SK-N-MC (cell line): ENCODE data around the gene ATF3.

Experiments used
- EZH2 ChIP-seq: fragments of 200-600 bp; sonication (generic); IDR thresholded peaks from one replicate; pipeline ENCODE4 v1.6.1; 2017; ENCODE audit warnings: antibody characterized with exemption
- FOXP2 ChIP-seq: optimal IDR thresholded peaks from 2 replicates; pipeline ENCODE3; 2011; ENCODE audit warnings: mild to moderate bottlenecking, moderate library complexity; ENCODE audit not compliant: insufficient read depth; ENCODE audit errors: extremely low read length, control extremely low read depth

DNA sequence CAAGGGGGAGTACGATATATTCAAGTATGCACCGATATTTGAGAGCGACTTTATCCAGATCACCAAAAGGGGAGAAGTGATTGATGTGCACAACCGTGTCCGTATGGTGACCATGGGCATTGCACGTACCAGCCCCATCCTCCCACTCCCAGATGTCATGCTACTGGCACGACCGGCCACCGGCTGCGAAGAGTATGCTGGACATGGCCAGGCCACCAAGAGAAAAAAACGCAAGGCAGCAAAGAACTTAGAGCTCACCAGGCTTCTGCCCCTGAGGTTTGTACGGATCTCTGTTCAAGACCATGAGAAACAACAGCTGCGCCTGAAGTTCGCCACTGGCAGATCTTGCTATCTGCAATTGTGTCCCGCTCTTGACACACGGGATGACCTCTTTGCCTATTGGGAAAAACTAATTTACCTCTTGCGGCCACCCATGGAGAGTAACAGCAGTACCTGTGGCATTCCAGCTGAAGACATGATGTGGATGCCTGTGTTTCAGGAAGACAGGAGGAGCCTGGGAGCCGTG is 16.5 kb downstream of the ATF3 start:
- TF ChIP-seq EZH2, result no peak
- TF ChIP-seq FOXP2, result no peak
